HG02763 (cell line): Measurements from ENCODE around the gene OVAAL.

Experiments used
- ATAC-seq: cut with Tn5 transposase; IDR thresholded peaks from one replicate; pipeline ENCODE4 v1.9.1; 2021; ENCODE audit warnings: mild to moderate bottlenecking, moderate library complexity; ENCODE audit not compliant: unreplicated experiment

OVAAL gene

DNA sequence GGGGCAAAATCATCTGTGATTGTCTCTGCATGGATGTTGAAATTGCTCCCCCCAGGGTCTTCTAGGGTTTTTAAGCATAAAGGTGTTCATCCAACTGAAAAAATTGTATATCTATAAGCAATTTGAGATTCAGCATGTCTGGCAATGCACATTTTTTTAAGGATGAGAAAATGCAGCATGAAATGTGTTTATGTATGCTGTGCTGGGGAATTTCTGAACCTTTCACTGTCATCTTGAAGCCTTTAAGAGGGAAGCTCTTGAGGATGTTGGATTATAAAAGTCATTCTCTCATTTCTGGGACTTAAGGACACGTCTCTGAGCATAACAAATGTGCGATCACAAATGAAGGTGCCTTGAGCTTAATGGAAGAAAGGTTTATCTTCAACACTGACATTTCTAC, 9.4 kb downstream of the OVAAL start:
- no peak for ATAC-seq

DNA sequence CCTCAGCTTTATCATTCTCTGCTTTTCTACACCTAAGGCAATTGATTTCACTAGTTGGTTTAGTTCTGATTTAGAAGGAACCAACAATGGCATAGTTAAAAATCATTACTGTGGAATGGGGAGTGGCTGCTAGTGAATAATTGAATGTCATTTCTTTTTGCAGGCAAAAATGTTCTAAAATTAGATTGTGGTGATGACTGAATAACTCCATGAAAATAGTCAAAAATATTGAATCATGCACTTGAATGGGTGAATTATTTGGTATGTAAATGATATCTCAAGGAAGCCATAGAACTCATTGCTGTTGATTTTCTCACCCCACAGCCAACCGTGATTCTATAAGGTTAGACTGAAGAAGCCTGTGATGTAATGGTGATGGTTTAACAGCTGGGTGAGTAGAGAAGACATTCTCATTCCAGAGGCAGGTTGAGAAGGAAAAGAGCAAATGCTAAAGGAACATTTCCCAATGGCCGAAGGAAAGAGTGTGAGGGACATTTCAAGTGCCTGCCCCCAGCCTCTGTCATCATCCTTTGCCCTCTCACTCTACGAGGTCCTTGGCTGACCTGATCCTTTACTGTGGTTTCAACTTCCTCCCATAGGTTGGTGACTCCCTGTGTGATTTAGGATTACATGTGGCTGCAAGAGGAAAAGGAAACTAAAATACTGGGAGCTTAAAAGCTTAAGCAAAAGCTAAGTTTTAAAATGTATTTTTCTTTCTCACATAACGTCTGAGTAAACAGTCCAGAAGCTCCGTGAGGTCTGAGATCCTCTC, 12.5 kb downstream of the OVAAL start:
- no peak for ATAC-seq

DNA sequence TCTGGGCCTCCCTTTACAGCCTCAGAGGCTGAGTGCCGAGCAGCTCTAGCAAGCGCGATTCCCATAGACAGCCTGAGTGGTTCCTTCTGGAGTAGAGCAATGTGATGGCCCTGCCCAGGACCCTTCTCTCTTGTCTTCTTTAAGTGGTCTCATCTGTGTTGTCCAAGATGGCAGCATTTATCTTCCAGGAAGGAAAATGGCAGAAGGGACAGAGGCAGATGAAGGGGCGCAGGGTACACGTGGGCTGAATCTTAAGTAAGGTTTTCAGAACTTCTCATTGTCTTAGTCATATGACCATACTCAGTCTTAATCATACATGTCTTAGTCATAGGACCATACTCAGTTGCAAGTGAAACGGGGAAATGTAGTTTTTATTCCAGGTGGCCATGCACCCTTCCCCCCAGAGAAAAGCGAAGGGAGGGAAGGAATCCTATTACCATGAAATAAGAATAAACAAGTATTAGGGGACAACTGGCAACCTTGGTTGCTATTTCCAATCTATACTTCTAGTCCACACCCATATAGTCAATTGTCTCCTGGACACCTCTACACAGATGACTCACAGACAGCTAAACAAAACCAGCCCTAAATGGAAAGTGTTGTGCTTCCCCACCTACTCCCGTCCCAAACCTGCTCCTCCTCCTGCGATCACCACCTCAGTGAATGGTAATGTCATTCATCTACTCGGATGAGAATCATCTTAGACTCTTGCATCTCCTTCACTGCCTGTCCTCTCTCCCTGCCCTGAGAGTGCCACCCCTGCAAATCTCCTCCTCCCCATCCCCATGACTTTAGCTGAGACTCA, 13.3 kb downstream of the OVAAL start:
- ATAC-seq, result no peak

DNA sequence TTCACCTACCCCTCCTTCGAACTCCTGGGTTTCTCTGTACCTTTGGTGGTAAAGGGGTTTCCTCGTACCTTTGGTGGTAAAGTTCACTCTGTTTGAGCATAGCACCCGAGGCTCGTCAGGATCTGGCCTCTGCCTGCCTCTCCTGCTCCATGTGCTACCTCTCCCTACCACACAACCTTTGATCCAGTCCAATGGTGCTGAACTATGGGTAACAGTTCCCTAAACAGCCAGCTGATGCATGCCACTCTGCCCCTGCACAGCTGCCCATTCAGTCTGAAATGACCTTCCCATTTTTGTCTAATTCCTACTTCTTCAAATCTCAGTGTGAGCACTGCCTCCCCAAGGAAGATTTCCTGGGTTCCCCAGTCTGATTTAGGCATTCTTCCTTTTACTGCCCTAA, 14.0 kb downstream of the OVAAL start:
- no peak for ATAC-seq

DNA sequence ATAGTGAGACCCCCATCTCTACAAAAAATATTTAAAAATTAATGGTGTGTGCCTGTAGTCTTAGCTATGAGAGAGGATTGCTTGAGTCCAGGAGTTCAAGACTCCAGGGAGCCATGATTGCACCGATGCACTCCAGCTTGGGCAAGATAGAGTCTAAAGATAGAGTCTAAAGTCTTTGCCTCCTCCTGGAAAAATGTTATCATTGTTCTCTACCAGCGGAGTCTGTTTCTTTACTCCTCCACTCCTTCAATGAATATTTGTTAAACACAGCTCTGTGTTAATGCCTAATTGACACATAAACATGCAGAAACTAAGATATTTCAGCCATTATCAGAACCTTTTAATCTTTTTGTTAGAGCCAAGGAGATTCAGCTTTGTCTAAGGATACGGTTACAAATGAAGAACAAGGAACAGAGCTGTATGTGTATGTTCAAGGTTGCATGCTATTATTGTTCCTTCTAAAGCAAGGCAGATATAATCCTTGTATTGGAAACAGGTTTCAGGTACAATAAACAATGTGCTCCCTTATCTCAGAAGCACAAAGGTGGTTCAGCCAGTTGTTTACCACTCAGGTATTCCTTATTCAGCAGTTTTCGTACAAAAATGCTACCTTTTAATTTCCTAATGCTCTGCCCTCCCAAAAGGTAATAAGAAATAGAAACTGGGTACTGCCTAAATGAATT, 15.4 kb downstream of the OVAAL start:
- no peak for ATAC-seq

DNA sequence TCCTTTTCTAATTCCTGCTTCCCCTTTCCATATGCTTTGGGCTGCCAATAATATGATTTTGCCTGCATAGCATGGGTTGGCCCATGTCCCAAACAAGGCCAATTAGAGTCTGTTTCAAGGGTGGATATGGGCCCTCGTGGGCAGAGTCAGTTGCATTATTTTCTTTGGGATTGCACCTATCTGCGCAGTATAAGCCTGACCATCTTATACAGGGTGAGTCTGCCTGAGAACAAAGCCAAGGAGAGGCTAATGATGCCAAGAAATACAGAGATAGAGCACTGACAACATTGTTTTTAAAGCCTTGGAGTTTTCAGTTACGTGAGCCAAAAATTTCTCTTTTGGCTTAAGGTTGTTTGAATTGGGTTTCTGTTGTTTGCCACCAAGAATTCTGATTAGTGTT, 18.6 kb downstream of the OVAAL start:
- ATAC-seq, result no peak

DNA sequence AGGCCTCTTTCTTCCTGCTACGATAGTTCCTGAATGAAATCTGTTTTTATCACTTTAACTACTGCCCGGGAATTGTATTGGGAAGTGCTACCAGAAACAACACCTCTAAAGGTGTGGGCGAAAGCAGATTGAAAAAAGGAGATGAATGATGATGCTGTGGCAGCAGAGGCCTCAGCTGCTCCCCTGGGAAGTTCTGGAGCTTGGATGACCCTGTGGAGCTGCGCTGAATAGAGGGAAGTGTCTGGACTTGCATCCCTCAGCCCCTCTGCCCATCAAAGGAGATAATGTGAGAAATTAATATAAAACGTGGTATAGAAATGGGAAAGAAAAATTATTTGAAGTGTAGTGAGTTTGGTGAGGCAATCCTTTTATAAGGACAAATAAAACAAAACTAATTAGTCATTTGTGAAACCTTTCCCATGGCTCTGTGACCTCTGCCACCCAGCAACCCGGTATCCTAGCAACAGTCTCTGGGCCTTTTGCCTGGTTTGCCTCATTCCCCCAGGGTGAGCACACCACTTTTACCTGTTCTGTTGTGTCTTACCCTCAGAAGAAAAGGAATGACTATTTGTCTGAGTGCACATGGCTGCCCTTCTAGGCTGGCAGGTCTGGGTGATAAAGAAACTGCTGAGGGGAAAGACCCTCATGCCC, 21.3 kb downstream of the OVAAL start:
- ATAC-seq, result no peak

DNA sequence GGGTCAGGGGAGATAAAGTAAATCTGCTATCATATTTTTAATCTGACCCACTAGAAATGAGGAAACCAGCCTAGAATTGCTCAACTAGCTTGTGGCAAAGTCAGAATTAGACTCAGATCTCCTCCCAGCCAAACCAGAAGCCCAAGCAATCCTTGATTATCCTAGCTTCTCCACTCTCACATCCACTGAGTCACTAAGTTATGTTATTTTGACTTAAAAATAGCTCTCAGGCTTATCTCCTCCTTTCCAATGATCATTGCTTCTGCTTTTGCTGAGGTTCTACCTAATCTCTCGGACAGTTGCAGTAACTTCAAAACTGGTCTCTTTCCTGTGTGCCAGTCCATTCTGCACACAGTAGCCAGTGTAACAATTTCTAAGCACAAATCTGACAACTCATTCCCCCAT, 22.9 kb downstream of the OVAAL start:
- no peak for ATAC-seq

DNA sequence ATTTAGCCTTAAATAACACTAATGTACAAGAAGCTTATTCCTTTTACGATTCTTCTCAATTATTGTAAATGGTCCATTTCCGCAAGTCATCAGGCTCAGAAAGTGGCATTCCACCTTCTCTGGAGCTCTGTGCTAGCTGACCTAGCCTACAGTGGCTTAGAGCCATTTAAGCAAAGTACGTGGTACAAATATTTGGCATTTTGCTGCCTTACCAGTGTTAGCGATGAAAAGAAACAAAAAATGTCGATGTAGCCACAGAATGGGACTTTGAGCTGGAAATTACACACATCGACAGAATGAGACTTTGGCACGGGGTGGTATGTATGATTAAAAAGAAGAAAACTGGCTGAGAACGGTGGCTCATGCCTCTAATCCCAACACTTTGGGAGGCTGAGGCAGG, 26.1 kb downstream of the OVAAL start:
- no peak for ATAC-seq

DNA sequence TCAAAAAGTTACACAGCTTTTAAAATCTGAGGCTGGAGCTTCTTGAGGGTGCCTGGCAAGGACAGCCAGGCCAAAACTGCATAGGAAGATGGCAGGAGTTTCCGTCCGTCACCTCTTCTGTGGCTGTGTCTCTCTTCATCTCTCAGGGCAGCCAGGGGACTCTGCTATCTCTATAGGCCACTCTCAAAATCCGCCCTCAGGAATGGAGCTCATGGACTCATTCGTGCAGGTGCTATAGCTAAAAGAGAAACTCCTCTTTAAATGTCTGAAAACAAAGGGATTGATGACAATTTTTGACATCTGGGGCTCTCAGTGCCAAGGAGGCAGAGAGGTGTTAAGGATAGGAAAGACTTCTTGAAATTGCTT, 27.2 kb downstream of the OVAAL start:
- ATAC-seq, result no peak

DNA sequence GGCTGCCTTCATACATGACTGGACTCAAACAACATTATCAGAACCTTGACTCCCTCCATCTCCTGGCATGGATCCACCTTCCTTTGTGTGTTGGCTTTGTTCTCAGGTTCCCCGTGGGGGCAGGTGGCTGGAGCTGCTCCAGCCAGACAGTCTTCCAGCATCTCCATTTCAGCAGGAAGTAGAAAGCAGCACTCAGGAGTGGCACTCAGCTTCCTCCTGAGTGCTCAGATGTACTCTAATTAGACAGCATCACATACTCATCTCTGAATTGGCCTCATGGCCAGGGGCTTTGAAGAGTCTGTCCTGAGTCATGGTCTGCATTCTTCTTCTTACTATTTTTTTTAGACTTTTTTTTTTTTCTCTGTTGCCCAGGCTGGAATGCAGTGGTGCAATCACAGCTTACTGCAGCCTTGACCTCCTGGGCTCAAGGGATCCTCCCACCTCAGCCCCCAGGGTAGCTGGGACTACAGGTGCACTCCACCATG, 27.9 kb downstream of the OVAAL start:
- ATAC-seq, result no peak

DNA sequence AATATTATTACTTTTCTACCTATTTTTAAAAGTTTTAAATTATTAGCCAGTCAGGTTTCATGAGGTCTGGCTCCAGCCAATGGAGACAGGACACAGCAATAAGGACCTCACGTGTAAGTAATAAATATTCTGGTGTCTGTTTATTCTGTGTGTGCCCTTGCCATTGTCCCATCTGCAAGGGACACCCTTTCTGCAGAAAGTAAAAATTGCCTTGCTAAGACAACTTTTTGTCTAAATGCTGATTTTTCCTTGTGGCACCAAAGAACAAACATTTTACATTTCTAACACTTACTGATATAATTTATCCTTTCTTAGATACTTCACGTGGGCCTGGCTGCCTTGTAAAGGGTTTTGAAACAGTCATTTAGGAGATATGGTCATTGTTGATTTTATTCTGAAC, 29.4 kb downstream of the OVAAL start:
- ATAC-seq, result no peak

DNA sequence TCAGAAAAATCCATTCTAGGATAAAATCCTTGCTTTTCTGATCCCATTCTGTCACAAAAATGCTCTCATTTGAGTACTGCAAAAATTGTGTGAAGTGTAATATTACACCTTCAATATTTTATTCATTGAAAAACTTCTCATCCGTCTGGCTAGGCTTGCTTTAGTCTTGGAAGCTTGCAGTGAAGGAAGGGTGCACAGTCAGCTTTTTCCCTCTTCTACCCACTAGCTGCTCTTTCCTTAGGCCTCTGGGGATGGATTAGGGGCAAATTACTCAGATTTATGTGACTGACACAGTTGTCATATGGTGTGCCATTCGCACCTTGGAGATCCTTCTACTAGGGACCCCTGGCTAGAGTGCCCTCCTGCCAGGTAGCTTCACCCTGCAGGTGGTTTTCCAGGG, 32.1 kb downstream of the OVAAL start:
- no peak for ATAC-seq

DNA sequence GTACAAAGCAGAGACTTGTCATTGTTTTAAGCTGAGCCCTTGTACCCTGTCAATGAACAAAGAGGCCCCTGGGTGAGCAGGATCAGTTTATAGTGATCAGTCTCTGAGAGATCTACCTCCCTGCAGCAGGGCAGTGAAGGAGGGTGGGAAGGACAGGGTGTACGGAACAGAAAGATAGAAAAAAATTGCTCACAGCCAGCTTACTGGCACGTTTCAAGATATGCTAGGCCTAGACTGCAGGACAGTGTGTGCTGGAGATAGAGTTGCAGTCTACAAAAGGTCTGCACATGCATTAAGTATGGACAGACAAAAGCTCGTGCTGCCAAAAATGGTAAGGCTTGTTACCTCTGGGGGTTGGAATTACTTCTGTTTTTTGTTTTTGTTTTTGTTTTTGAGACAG, 34.6 kb downstream of the OVAAL start:
- no peak for ATAC-seq

DNA sequence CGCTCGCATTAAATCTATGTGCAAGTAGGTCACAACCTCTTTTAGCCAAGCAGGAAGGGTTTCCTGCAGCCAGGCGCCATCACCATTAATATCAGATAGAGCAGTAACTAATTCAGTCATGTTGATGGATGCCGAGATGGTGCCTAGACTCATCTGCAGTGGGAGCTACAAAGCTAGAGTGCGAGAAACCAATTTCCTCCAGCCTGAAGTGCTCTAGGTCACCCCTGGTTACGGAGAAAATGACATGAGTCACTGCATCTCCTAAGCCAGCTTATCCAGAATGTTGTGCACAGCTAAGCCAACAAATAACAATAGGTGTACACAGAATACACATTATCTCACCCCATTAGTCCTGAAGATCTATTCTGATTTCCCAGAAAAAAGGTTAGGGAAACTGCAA, 36.0 kb downstream of the OVAAL start:
- ATAC-seq, result no peak

DNA sequence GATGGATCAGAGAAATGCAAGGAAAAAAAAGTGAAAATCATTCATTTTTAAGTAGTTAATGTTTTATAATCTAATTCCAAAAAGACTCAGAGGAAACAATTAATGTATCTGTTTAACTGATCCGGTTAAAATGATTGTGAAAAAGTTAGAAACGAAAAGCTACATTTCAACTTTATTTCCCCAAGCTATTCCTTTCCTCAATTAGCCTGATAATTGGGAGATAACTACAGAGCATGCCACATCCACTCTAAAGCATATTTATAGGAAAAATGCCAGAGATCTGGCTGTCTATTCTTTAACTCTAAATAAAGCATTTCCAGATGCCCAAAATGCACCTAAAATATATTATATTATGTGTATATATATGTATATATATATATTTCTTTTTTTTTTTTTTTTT, 37.2 kb downstream of the OVAAL start:
- ATAC-seq, result no peak

DNA sequence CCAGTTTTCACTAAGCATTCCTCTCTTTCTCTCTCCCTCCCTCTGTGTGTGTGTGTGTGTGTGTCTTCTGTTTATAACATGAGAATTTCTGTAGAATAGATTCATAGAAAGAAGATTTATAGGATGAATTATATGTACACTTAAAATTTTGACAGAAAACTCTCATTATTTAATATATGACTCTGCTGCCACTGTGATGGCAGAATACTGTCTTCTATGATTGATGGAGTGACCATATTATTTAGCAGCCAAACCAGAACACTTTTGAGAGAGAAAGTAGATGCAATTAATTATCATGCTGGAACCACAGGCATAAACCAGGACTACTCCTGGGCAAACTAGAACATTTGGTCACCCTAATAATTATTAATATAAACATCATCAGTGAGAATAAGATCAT, 38.8 kb downstream of the OVAAL start:
- ATAC-seq, result no peak

DNA sequence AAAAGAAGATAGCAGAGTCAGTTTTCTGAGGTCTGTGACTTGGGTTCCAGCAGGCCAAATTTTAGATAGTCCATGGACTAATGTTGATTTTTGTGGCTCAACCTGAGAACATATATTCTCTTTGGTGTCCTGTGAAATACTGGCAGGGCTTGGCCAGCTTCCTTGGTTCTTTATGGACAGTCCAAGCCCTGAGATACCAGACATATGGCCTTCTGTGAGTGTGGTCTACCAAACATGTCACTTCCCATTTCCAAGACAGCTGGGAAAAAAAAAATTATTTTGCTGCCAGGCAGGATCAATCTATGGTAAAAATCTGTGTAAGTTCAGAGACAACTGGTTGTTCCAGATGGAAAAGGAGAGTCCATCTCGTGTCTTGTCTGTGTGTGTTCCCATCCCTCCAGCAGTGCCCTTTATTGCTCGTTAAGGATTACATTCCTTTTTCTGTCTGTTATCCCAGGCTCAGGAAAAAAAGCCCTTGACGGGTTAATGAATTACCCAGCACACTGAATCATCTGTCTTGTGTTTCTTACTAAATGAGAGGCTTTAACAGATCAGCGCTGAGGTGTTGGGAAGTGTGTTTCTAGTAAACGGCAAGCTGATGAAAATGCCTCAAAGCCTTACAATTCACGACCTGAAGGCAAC, 39.7 kb downstream of the OVAAL start:
- ATAC-seq, result no peak

DNA sequence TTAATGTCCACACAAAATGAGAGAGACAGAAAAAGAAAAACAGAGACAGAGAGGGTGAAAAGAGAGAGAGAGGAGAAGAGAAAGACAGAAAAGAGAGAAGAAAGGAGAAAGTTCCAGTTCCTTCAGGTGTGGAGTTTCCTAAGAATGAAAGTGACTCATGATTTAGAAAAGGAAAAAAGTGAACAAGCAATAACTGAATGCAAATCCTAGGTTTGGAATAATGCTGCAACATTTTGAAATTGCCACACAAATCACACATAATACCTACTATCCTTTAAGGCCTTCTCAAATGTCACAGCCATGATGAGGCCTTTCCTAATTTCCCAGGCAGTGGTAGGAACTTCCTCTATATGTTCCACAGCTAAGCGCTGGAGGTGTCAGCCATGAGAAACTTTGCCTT, 41.6 kb downstream of the OVAAL start:
- ATAC-seq, result no peak

DNA sequence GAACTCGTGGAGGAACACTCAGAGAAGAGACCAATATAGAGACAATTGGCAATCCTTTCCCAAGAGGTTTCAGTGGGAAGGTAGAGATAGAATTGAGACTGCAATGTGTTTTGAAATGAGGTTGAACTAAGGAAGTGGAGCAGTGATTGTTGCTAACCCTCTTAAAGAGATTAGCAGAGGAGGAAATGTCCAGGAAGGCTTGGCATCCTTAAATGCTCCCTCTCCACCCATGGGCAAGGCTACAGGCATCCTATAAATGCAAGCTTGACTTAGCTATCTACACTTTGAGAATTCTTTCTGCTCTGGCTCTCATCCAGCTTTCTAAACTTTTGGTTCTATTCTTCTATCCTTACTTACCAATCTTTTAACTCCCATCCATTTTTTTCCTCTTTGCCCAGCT, 42.7 kb downstream of the OVAAL start:
- no peak for ATAC-seq
